Left lobe of liver (tissue), 2 donors: ENCODE data around the gene PXK. TPM values are rescaled to one million over a fixed set of nuclear protein-coding genes. Genes with fewer than 3 reads are reported as not detected.

Experiments used
- ATAC-seq: fragments of 200-7000 bp; cut with Tn5 transposase; one replicate; pipeline ENCODE4 v1.9.1; 2020; ENCODE audit warnings: mild to moderate bottlenecking, moderate library complexity
- DNase-seq: peaks from one replicate; pipeline ENCODE4 v3.0.0-alpha.2; 2020; ENCODE audit warnings: low spot score
- total RNA-seq: library from RNA; stranded (reverse); gene quantifications from one replicate; pipeline ENCODE4 v1.2.1, GENCODE V29; 2021
- donor health status: DM: no; HTN: no; CAD: no; lungs with moderate emphysema.
- donor health status: DM: no; HTN: yes; CAD: no.

The PXK gene
- total RNA-seq, 1 donor from 2014 or later: 7.5 TPM

GRCh38 chr3:58377750-58378149, 45.1 kb downstream of the PXK start:
- ATAC-seq (no peak), DNase-seq (no peak)

DNA sequence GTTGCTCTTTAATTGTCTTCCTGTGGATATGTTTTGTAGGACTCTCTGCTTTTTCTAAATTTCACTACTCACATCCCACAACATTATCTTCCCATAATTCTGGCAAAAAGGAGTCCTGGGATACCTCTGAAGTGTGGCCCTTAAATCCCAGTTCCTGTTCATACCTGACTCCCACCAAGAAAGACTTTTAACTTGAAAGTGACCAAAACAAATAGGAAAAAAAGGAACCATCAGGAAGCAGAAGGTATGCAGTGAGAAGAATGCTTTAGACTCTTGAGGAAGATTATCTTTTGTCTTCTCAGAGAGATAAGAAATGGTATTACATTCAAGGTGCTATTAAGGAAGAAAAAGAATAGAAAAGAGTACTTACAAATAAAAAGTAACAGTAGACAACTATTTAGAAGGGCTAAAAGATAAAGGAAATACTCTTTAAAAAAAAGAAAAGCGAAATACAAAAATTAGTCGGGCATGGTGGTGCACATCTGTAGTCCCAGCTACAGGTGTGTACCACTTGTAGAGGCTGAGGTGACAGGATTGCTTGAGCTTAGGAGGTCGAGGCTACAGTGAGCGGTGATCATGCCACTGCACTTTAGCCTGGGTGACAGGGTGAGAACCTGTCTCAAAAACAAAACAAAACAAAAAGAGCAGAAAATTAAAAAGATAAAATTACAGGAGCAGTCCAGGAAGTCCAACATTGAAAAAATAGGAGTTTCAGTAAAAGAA, 46.8 kb downstream of the PXK start:
- no peak for DNase-seq
- no peak for ATAC-seq

DNA sequence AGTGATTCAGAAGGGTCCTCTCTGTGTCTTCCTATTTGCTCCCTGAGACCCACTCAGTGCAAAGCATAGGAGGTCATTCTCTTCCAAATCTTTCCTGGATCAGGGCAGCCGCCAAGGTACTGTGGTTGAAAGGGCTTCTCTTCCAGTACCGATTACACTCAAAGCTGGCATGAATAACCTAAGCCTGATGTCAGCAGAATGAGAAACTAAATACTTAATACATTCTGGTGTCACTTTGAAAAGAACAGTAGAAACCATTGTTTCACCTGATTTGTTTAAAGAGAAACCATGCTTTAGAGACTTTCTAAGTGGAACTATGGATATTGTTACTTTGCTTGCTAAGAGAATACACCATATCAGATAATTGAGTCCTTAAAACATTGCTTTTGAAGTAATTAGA, 50.8 kb downstream of the PXK start:
- ATAC-seq (no peak), DNase-seq (no peak)

- DNase-seq (no peak), ATAC-seq (no peak)
Measured at GRCh38 chr3:58383904-58384303, 51.2 kb downstream of the PXK start.

GRCh38 chr3:58384381-58385090, 51.8 kb downstream of the PXK start:
- DNase-seq: no peak
- ATAC-seq: no peak

GRCh38 chr3:58386626-58387365, 54.1 kb downstream of the PXK start:
- peak; percentile 54 for DNase-seq
- ATAC-seq: peak; percentile 74

DNA sequence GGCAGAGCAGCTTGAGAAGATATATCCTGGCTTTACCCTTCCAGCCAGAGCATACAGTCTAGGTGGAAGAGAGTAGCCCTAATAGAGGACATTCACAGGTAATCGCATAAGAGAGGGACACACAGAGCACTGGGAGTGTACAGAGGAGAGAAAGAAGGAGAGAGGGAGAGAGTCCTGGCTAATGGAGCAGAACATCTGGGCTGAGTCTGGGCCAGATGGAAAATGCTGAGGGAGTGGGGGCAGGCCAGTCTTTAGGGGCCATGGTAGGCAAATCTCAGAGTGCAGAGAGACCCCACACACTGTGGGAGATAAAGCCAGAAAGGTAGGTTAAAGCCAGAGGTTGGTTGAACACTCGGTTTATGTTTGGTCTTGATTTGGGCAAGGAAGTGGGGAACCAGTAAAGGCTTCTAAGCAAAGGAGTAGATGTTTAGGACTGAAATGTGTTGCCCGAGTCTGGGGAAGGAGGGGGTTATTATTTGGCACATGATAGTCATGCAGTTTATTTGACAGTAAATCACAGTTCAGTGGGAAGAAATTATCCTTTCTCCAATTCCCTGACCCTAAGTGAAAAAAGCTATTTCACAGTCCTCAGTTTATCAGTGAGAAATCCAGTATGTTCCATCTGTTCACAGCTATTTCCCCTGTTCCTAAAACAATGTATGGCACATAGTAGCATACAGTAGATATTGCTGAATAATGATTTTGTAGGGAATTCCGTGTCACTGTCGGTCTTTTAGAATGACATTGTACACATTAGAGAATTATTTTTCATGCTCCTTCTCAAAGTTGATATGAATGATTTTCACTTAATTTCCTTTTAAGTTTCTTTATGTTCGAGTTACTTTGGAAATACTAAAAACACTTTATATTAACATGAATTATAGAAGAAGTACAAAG, 55.2 kb downstream of the PXK start:
- DNase-seq (no peak), ATAC-seq (no peak)

GRCh38 chr3:58388550-58389091, 55.9 kb downstream of the PXK start:
- ATAC-seq (peak; percentile 29), DNase-seq (no peak)

GRCh38 chr3:58391156-58391865, 58.6 kb downstream of the PXK start:
- ATAC-seq (no peak), DNase-seq (no peak)

GRCh38 chr3:58392181-58392580, 59.5 kb downstream of the PXK start:
- ATAC-seq: no peak
- no peak for DNase-seq

GRCh38 chr3:58394339-58394738, 61.6 kb downstream of the PXK start:
- DNase-seq: no peak
- ATAC-seq: no peak

GRCh38 chr3:58398669-58399333, 66.1 kb downstream of the PXK start:
- ATAC-seq (no peak), DNase-seq (no peak)

GRCh38 chr3:58403513-58404109, 70.9 kb downstream of the PXK start:
- ATAC-seq (no peak), DNase-seq (no peak)

- ATAC-seq: no peak
Measured at GRCh38 chr3:58404396-58404795, 71.7 kb downstream of the PXK start.

DNA sequence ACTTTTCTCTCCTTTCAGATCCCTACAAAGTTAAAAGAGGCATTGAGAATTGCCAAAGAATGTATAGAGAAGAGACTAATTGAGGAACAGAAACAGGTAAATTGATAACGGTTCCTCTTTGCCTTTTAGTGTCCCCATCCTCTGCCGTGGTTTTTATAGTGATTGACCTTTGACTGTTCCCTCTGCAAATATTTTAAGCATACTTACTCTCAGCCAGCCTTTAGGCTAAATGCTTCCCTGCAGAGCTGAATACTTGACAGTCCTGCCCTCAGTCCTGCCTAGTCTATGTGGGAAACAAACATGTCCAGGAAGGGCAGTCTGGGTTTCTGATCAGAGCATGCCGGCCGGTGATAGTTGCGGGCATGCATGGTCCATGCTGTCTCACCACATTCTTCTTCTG, 76.2 kb downstream of the PXK start:
- peak; percentile 72 for ATAC-seq

More at GRCh38 chr3:58404396-58404795, 71.7 kb downstream of the PXK start:
- no peak for DNase-seq

DNA sequence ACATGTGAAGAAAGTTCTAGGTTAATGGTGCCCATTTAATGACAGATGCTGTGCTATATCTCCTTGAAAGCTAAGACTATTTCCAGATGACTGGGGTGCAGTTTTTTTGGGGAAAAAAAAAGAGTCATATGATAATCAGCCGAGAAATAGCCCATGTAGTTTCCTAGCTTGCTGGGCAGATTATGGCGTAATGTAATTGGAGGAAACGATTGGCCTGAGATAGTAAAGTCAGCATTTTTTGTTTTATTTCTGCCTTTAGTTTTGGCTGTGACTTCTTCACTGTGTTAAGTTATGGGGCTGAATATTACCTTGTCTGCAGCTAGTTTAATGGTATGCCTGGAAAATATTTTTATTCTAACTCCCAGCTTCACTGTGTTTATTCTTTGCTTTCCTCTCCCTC, 77.0 kb downstream of the PXK start:
- DNase-seq (no peak), ATAC-seq (no peak)

More for the DNA sequence above, 76.2 kb downstream of the PXK start:
- DNase-seq: no peak

DNA sequence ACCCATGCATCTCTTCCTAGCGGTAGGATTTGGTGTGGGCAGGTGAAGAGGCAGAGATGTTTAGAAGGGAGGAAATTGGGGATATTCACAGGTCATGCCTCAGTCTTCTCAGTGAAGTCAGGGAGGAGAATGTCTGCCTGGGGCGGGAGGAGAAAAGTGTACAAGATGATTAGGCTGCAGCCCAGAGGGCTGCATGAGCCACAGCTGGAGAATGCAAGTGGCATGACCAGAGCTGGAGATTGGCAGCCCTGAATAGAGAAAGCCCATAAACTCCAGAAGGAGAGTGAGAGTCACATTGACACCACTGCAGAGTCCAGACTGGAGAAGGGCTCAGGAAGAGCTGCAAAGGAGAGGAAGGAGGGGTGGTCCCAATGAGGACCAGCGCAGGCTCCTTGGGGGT, 78.3 kb downstream of the PXK start:
- DNase-seq: no peak
- no peak for ATAC-seq

- DNase-seq (peak; percentile 40), ATAC-seq (no peak)
Measured at GRCh38 chr3:58411851-58412830, 79.4 kb downstream of the PXK start.
